Measurements from ENCODE around the gene CELF2. TPM values are rescaled to one million over a fixed set of nuclear protein-coding genes. Genes with fewer than 3 reads are reported as not detected.

CELF2 gene
- total and polyA plus RNA-seq, 2 of the 4 experiments (the other 2 are of a cell fraction): 3.5 to 6.6 TPM

DNA sequence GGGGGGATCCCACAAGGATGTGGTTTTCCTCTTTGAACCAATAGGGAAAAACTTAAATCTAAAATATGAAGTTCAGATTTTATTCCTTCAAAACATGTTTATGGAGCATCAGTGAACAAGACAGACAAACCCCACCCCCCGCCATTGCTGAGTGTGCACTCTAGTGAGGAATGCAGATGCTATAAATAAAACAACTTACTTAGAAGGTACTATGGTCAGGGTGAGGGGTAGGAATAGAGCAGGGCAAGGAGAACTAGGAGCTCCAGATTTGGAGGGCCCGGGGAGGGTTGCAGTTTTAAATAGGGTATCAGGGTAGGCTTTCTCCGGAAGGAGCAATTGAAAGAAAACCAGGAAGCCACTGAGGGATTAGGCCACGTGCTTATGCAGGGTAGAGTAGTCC, 47.9 kb downstream of the CELF2 start:
- Histone ChIP-seq H4K91ac (ENCODE audit: insufficient read depth, low read depth, low read length) (no peak overlapping the region), H3K4me3 (ENCODE audit: insufficient read depth, low read depth, low read length) (no peak overlapping the region), H3K4me1 (ENCODE audit: control insufficient read depth, insufficient read depth, low read length) (no peaks in the 10 kb centered on the region), H2BK20ac (ENCODE audit: low read depth, low read length) (no peak overlapping the region), H3K56ac (ENCODE audit: extremely low read depth, insufficient read depth, low read length) (no peak overlapping the region), H2AK5ac (ENCODE audit: low read depth, low read length) (no peak overlapping the region), H2BK120ac (ENCODE audit: low read depth, low read length) (no peak overlapping the region), H3K14ac (replicated peaks; ENCODE audit: low read depth, low read length) (no peak overlapping the region), H4K5ac (ENCODE audit: low read depth, low read length) (no peak overlapping the region), H3K36me3 (ENCODE audit: control insufficient read depth, insufficient read depth, low read length) (no peaks in the 10 kb centered on the region), H2BK5ac (ENCODE audit: low read depth, low read length, poor library complexity, severe bottlenecking) (no peak overlapping the region), H3K79me1 (ENCODE audit: low read depth in 1 of 2, low read length in 2 of 2) (no peaks in the 10 kb centered on the region), H3K9me3 (ENCODE audit: control insufficient read depth, insufficient read depth, low read length) (no peaks in the 10 kb centered on the region), H4K20me1 (ENCODE audit: insufficient read depth, low read length) (no peaks in the 10 kb centered on the region), H2AFZ (replicated peaks; ENCODE audit: low read length, poor library complexity) (no peak overlapping the region), H4K8ac (ENCODE audit: low read depth in 2 of 2, low read length in 2 of 2) (no peak overlapping the region), H3K9ac (ENCODE audit: low read depth, low read length) (no peak overlapping the region), H2AK9ac (replicated peaks; ENCODE audit: low read depth, low read length, poor library complexity) (no peak overlapping the region), H3K9me1 (ENCODE audit: insufficient read depth, low read length) (no peaks in the 10 kb centered on the region), H3K27me3 (ENCODE audit: control insufficient read depth, insufficient read depth, low read length) (no peaks in the 10 kb centered on the region), H3K4me2 (ENCODE audit: low read depth, low read length) (no peak overlapping the region), H2BK15ac (ENCODE audit: low read depth, low read length) (no peak overlapping the region), H3K4ac (ENCODE audit: low read depth, low read length) (no peak overlapping the region), H3K23ac (ENCODE audit: low read depth, low read length) (no peak overlapping the region), H3K27ac (ENCODE audit: insufficient read depth, low read length) (no peak overlapping the region), H3K18ac (ENCODE audit: low read depth, low read length) (no peak overlapping the region)
- DNase-seq (no peak), ATAC-seq (ENCODE audit: low read depth) (no peak)
- intact Hi-C loops (cut with micrococcal nuclease): no loop called here
- in situ Hi-C loops (cut with MboI; ENCODE audit: low sequenced_read_pairs): no loop called here
- CTCF ChIA-PET: no interaction called here
- POLR2A ChIA-PET (ENCODE audit: unreplicated experiment): no interaction called here
- dilution Hi-C loops (cut with HindIII; ENCODE audit: low sequenced_read_pairs, unreplicated experiment): no loop called here
- TF ChIP-seq CEBPB (IDR thresholded peaks at IDR 0.05; ENCODE audit: low read depth, low read length) (no peak), RCOR1 (IDR thresholded peaks at IDR 0.05; ENCODE audit: insufficient replicate concordance, low read length) (no peak), NFE2L2 (IDR thresholded peaks at IDR 0.05; ENCODE audit: low read depth, low read length) (no peak), MXI1 (IDR thresholded peaks at IDR 0.05; ENCODE audit: borderline replicate concordance, low read depth, low read length) (no peak), CHD1 (IDR thresholded peaks at IDR 0.05; ENCODE audit: low read depth, low read length) (no peak), SMC3 (IDR thresholded peaks at IDR 0.05; ENCODE audit: low read depth, low read length) (no peak), POLR2A (IDR thresholded peaks at IDR 0.05; ENCODE audit: low read depth, low read length) (no peak), RFX5 (IDR thresholded peaks at IDR 0.05; ENCODE audit: low read depth, low read length) (no peak), FOS (IDR thresholded peaks at IDR 0.05; ENCODE audit: low read depth, low read length) (no peak), MAZ (IDR thresholded peaks at IDR 0.05; ENCODE audit: borderline replicate concordance, low read depth, low read length) (no peak), RAD21 (IDR thresholded peaks at IDR 0.05; ENCODE audit: low read length) (no peak), BHLHE40 (IDR thresholded peaks at IDR 0.05; ENCODE audit: low read depth, low read length) (no peak), MAFK (IDR thresholded peaks at IDR 0.05; ENCODE audit: low read depth, low read length) (no peak)
- TF ChIP-seq, protein P1, sequence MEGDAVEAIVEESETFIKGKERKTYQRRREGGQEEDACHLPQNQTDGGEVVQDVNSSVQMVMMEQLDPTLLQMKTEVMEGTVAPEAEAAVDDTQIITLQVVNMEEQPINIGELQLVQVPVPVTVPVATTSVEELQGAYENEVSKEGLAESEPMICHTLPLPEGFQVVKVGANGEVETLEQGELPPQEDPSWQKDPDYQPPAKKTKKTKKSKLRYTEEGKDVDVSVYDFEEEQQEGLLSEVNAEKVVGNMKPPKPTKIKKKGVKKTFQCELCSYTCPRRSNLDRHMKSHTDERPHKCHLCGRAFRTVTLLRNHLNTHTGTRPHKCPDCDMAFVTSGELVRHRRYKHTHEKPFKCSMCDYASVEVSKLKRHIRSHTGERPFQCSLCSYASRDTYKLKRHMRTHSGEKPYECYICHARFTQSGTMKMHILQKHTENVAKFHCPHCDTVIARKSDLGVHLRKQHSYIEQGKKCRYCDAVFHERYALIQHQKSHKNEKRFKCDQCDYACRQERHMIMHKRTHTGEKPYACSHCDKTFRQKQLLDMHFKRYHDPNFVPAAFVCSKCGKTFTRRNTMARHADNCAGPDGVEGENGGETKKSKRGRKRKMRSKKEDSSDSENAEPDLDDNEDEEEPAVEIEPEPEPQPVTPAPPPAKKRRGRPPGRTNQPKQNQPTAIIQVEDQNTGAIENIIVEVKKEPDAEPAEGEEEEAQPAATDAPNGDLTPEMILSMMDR (conservative IDR thresholded peaks at IDR 0.05; ENCODE audit: low read depth, low read length): no peak
- TF ChIP-seq, protein P2, sequence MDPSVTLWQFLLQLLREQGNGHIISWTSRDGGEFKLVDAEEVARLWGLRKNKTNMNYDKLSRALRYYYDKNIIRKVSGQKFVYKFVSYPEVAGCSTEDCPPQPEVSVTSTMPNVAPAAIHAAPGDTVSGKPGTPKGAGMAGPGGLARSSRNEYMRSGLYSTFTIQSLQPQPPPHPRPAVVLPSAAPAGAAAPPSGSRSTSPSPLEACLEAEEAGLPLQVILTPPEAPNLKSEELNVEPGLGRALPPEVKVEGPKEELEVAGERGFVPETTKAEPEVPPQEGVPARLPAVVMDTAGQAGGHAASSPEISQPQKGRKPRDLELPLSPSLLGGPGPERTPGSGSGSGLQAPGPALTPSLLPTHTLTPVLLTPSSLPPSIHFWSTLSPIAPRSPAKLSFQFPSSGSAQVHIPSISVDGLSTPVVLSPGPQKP (IDR thresholded peaks at IDR 0.05; ENCODE audit: borderline replicate concordance, low read depth, low read length): no peak
- TF ChIP-seq, protein P3, sequence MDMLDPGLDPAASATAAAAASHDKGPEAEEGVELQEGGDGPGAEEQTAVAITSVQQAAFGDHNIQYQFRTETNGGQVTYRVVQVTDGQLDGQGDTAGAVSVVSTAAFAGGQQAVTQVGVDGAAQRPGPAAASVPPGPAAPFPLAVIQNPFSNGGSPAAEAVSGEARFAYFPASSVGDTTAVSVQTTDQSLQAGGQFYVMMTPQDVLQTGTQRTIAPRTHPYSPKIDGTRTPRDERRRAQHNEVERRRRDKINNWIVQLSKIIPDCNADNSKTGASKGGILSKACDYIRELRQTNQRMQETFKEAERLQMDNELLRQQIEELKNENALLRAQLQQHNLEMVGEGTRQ (IDR thresholded peaks at IDR 0.05; ENCODE audit: low read depth, low read length): no peak
- 94% methylated on average over 3 of the region's 4 CpGs; no CpG with 5 or more reads in 1 of the 2 experiments for WGBS, 2 experiments (ENCODE audit: extremely low coverage in 2 of 2, insufficient read length in 1 of 2)
- BruUV-seq (replicated peaks): no TSS peak
